ENCODE measurements around the gene SERINC3. TPM values are rescaled to one million over a fixed set of nuclear protein-coding genes. Genes with fewer than 3 reads are reported as not detected.

Gene SERINC3
- total and polyA plus RNA-seq, 2 of the 13 experiments (the other 11 are each of a cell fraction or from before 2014, with no cell fraction given): 82.0 to 226 TPM

DNA sequence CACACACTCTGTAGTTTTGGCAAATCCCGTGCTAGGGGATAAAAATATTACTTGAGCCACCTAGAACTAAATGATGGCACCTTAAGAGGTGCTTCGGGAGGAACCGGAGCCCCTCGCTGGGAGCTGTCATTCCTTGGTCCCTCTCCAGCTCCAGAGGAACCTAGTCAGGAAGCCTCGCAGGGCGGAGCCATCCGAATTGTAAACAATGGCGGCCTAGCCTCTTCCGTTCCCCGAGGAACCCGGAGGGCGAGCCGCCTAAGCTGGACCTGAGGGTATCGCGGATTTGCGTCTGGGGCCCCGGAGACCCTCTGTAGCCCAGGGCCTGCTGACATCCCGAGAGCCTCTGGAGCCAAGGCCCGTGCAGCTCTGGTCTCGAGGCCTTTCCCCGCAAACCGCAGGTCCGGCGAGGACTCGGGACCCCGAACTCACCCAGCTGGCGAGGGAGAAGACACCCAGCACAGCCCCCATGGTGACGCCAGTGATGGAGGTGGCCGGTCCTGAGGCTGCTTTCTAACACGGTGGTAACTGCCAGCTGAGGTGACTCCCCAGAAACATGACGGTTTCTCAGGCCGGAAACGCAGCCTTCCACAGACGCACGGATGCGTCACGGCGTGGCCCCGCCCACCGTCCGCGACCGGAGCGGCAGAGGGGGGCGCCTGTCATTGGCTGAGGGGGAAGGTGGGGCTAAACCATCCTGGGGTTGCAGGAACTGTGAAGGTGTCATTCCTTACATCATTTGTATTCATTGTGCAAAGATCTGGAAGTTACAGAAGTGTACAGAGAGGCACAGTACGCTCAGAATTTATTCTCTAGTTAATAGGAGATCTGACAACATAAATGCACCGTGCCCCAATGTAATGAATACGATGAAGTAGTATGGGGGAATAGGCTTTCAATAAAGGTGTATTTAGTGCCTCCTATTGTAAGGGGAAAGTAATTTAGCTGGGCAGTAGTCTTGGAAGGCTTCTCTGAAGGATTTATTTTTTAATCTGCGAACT is at the start of gene SERINC3 (continued):
- TF ChIP-seq ZNF660 (CRISPR knock-in tag; IDR thresholded peaks at IDR 0.05; ENCODE audit: borderline replicate concordance, low read depth) (no peak), SIX4 (CRISPR knock-in tag; IDR thresholded peaks at IDR 0.05) (no peak; the same call in none of the 2 replicates), NFKBIZ (CRISPR knock-in tag; IDR thresholded peaks at IDR 0.05) (peak; percentile 31; the same call in 1 of the 2 replicates), ZNF230 (CRISPR knock-in tag; IDR thresholded peaks at IDR 0.05) (peak; percentile 77), U2AF1 (optimal IDR thresholded peaks at IDR 0.05; ENCODE audit: low read depth, low read length) (no peak), ZNF720 (CRISPR knock-in tag; IDR thresholded peaks at IDR 0.05) (0 out of 2 replicates have a peak, but pooled peaks have one; percentile 81), ELK4 (CRISPR knock-in tag; IDR thresholded peaks at IDR 0.05; ENCODE audit: borderline replicate concordance) (0 out of 2 replicates have a peak, but pooled peaks have one; percentile 84), PHF5A (CRISPR knock-in tag; IDR thresholded peaks at IDR 0.05; ENCODE audit: low read depth, unreplicated experiment) (peak; percentile 63), ZNF788 (CRISPR knock-in tag; IDR thresholded peaks at IDR 0.05; ENCODE audit: borderline replicate concordance) (peak; percentile 96), MTA1 (CRISPR knock-in tag; IDR thresholded peaks at IDR 0.05; ENCODE audit: borderline replicate concordance) (peak; percentile 98; the same call in 1 of the 2 replicates), SETDB1 (CRISPR knock-in tag; IDR thresholded peaks at IDR 0.05; ENCODE audit: borderline replicate concordance) (no peak), PAF1 (CRISPR knock-in tag; IDR thresholded peaks at IDR 0.05) (peak; percentile 38; the same call in 1 of the 2 replicates), ZBTB3 (CRISPR knock-in tag; IDR thresholded peaks at IDR 0.05; ENCODE audit: borderline replicate concordance, low read depth) (0 out of 2 replicates have a peak, but pooled peaks have one; percentile 40), ZSCAN21 (CRISPR knock-in tag; IDR thresholded peaks at IDR 0.05; ENCODE audit: borderline replicate concordance) (peak; percentile 83), ZNF274 (CRISPR knock-in tag; IDR thresholded peaks at IDR 0.05) (peak; percentile 95), ZSCAN20 (CRISPR knock-in tag; IDR thresholded peaks at IDR 0.05; ENCODE audit: borderline replicate concordance) (peak; percentile 89), THYN1 (CRISPR knock-in tag; IDR thresholded peaks at IDR 0.05; ENCODE audit: borderline replicate concordance, low read depth) (0 out of 2 replicates have a peak, but pooled peaks have one; percentile 90), TBX2 (CRISPR knock-in tag; IDR thresholded peaks at IDR 0.05; ENCODE audit: borderline replicate concordance) (peak; percentile 98), ZSCAN12 (CRISPR knock-in tag; IDR thresholded peaks at IDR 0.05) (peak; percentile 84)
- TF ChIP-seq, protein P1, sequence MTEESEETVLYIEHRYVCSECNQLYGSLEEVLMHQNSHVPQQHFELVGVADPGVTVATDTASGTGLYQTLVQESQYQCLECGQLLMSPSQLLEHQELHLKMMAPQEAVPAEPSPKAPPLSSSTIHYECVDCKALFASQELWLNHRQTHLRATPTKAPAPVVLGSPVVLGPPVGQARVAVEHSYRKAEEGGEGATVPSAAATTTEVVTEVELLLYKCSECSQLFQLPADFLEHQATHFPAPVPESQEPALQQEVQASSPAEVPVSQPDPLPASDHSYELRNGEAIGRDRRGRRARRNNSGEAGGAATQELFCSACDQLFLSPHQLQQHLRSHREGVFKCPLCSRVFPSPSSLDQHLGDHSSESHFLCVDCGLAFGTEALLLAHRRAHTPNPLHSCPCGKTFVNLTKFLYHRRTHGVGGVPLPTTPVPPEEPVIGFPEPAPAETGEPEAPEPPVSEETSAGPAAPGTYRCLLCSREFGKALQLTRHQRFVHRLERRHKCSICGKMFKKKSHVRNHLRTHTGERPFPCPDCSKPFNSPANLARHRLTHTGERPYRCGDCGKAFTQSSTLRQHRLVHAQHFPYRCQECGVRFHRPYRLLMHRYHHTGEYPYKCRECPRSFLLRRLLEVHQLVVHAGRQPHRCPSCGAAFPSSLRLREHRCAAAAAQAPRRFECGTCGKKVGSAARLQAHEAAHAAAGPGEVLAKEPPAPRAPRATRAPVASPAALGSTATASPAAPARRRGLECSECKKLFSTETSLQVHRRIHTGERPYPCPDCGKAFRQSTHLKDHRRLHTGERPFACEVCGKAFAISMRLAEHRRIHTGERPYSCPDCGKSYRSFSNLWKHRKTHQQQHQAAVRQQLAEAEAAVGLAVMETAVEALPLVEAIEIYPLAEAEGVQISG (CRISPR knock-in tag; IDR thresholded peaks at IDR 0.05): peak; percentile 88
- TF ChIP-seq, protein P2, sequence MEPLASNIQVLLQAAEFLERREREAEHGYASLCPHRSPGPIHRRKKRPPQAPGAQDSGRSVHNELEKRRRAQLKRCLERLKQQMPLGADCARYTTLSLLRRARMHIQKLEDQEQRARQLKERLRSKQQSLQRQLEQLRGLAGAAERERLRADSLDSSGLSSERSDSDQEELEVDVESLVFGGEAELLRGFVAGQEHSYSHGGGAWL (CRISPR knock-in tag; IDR thresholded peaks at IDR 0.05): peak; percentile 81
- TF ChIP-seq, protein P3, sequence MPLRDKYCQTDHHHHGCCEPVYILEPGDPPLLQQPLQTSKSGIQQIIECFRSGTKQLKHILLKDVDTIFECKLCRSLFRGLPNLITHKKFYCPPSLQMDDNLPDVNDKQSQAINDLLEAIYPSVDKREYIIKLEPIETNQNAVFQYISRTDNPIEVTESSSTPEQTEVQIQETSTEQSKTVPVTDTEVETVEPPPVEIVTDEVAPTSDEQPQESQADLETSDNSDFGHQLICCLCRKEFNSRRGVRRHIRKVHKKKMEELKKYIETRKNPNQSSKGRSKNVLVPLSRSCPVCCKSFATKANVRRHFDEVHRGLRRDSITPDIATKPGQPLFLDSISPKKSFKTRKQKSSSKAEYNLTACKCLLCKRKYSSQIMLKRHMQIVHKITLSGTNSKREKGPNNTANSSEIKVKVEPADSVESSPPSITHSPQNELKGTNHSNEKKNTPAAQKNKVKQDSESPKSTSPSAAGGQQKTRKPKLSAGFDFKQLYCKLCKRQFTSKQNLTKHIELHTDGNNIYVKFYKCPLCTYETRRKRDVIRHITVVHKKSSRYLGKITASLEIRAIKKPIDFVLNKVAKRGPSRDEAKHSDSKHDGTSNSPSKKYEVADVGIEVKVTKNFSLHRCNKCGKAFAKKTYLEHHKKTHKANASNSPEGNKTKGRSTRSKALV (CRISPR knock-in tag; IDR thresholded peaks at IDR 0.05): peak; percentile 91
